GM23338 (cell line): ENCODE results near the gene TMED9. TPM values are rescaled to one million over a fixed set of nuclear protein-coding genes. Genes with fewer than 3 reads are reported as not detected.

Experiments used
- ATAC-seq: fragments of 200-7000 bp; cut with Tn5 transposase; 3 replicates; pipeline ENCODE4 v1.9.1; 2020
- DNase-seq: peaks from one replicate; pipeline ENCODE4 v3.0.0-alpha.2; 2015; ENCODE audit warnings: low spot score
- H2AFZ ChIP-seq: fragments of 200-600 bp; sonication (generic); 2 replicates; pipeline ENCODE4 v1.8.0; 2016; ENCODE audit warnings: antibody characterized with exemption, mild to moderate bottlenecking, moderate library complexity
- H3F3A ChIP-seq: fragments of 200-600 bp; sonication (generic); replicated peaks from 2 replicates; pipeline ENCODE4 v1.8.0; 2017; ENCODE audit warnings: antibody characterized with exemption, mixed run types, low read depth
- H3K27ac ChIP-seq: fragments of 200-600 bp; sonication (generic); 2 replicates; pipeline ENCODE4 v1.6.1; 2016; ENCODE audit warnings: low read depth
- H3K27me3 ChIP-seq: fragments of 200-600 bp; sonication (generic); 2 replicates; pipeline ENCODE4 v1.8.0; 2016; ENCODE audit warnings: mild to moderate bottlenecking, mixed run types, moderate library complexity; ENCODE audit not compliant: insufficient read depth
- H3K36me3 ChIP-seq: fragments of 200-600 bp; sonication (generic); 2 replicates; pipeline ENCODE4 v1.8.0; 2016; ENCODE audit warnings: mild to moderate bottlenecking; ENCODE audit not compliant: insufficient read depth
- H3K4me1 ChIP-seq: fragments of 200-600 bp; sonication (generic); 2 replicates; pipeline ENCODE4 v1.8.0; 2016; ENCODE audit warnings: mild to moderate bottlenecking, moderate library complexity; ENCODE audit not compliant: insufficient read depth
- H3K4me2 ChIP-seq: fragments of 200-600 bp; sonication (generic); 2 replicates; pipeline ENCODE4 v1.7.1; 2017; ENCODE audit warnings: mixed run types
- H3K4me3 ChIP-seq: fragments of 200-600 bp; sonication (generic); 2 replicates; pipeline ENCODE4 v1.6.1; 2016; ENCODE audit warnings: mixed run types
- H3K79me2 ChIP-seq: fragments of 200-600 bp; sonication (generic); replicated peaks from 2 replicates; pipeline ENCODE4 v1.8.0; 2017; ENCODE audit warnings: mild to moderate bottlenecking; ENCODE audit not compliant: insufficient read depth
- H3K9me2 ChIP-seq: fragments of 200-600 bp; sonication (generic); 2 replicates; pipeline ENCODE4 v1.8.0; 2017; ENCODE audit not compliant: insufficient read depth
- H4K20me1 ChIP-seq: fragments of 200-600 bp; sonication (generic); replicated peaks from 2 replicates; pipeline ENCODE4 v1.8.0; 2017; ENCODE audit warnings: mild to moderate bottlenecking; ENCODE audit not compliant: insufficient read depth
- H3K27ac Mint-ChIP-seq: 2 replicates; pipeline ENCODE4 v1.8.0; 2020; ENCODE audit warnings: inconsistent platforms, mild to moderate bottlenecking, moderate library complexity, mixed read lengths
- H3K27me3 Mint-ChIP-seq: 3 replicates; pipeline ENCODE4 v1.8.0; 2022; ENCODE audit warnings: low read depth, mild to moderate bottlenecking, moderate library complexity, mixed read lengths, inconsistent platforms; ENCODE audit not compliant: insufficient read depth, poor library complexity
- H3K36me3 Mint-ChIP-seq: 3 replicates; pipeline ENCODE4 v1.8.0; 2021; ENCODE audit warnings: low read depth, mild to moderate bottlenecking, inconsistent platforms, moderate library complexity, mixed read lengths
- H3K4me1 Mint-ChIP-seq: 3 replicates; pipeline ENCODE4 v1.8.0; 2020; ENCODE audit warnings: mild to moderate bottlenecking, inconsistent platforms, mixed read lengths
- H3K4me3 Mint-ChIP-seq: 3 replicates; pipeline ENCODE4 v1.8.0; 2021; ENCODE audit warnings: moderate library complexity, mild to moderate bottlenecking, inconsistent platforms, mixed read lengths
- H3K9me3 Mint-ChIP-seq: 3 replicates; pipeline ENCODE4 v1.8.0; 2020; ENCODE audit warnings: moderate library complexity, mild to moderate bottlenecking, inconsistent platforms, mixed read lengths
- CTCF ChIP-seq, 2 experiments: fragments of 200-600 bp in 1 of 2; sonication (generic) in 1 of 2; conservative IDR thresholded peaks; 2 replicates each; pipeline versions ENCODE4 v1.5.1 to v1.6.1; 2016 to 2017; ENCODE audit warnings: antibody characterized with exemption in 2 of 2, low read depth in 2 of 2, mild to moderate bottlenecking in 2 of 2, moderate library complexity in 1 of 2
- EZH2 ChIP-seq: fragments of 200-600 bp; sonication (generic); IDR thresholded peaks from one replicate; pipeline ENCODE4 v1.8.0; 2017; ENCODE audit warnings: antibody characterized with exemption, mild to moderate bottlenecking, low read depth; ENCODE audit not compliant: unreplicated experiment
- JUNB ChIP-seq: IDR thresholded peaks from one replicate; pipeline ENCODE4 v1.6.1; 2016; ENCODE audit warnings: antibody characterized with exemption; ENCODE audit not compliant: unreplicated experiment
- NANOG ChIP-seq: IDR thresholded peaks from 2 replicates; pipeline ENCODE4 v1.6.1; 2016; ENCODE audit warnings: antibody characterized with exemption, borderline replicate concordance
- REST ChIP-seq: IDR thresholded peaks from one replicate; pipeline ENCODE4 v1.6.1; 2018; ENCODE audit warnings: antibody characterized with exemption; ENCODE audit not compliant: unreplicated experiment
- STAT1 ChIP-seq: IDR thresholded peaks from one replicate; pipeline ENCODE4 v1.6.1; 2016; ENCODE audit warnings: antibody characterized with exemption; ENCODE audit not compliant: unreplicated experiment
- ZNF331 ChIP-seq: fragments of 250-450 bp; sonication (Bioruptor Pico); IDR thresholded peaks from 2 replicates; pipeline ENCODE4 v1.5.0; 2020; ENCODE audit warnings: low read depth, mild to moderate bottlenecking, moderate library complexity
- polyA plus RNA-seq: library from polyadenylated mRNA; unstranded; fragments of >200 nt; fragmentation: Nextera tagmentation; extraction: Ambion mirVana; gene quantifications from 2 replicates; pipeline ENCODE4 v1.2.1, GENCODE V29; 2016
- total RNA-seq: library from RNA; depleted of rRNA; stranded (reverse); fragments of >200 nt; shearing (Covaris generic); gene quantifications from 2 replicates; pipeline ENCODE4 v1.2.3, GENCODE V29; 2014
- TF ChIP-seq, protein P1 (sequence below): IDR thresholded peaks from 2 replicates; pipeline ENCODE4 v1.6.1; 2016; ENCODE audit warnings: antibody characterized with exemption

The TMED9 gene
- total and polyA plus RNA-seq, 2 experiments from 2014 or later, result 77.2 to 130 TPM

- TF ChIP-seq REST (no peak), CTCF (conservative IDR thresholded peaks at IDR 0.05; ENCODE audit: low read depth in 2 of 2) (no peak), JUNB (no peak), ZNF331 (CRISPR knock-in tag) (no peak), EZH2 (no peak), NANOG (no peak)
- TF ChIP-seq, protein P1, sequence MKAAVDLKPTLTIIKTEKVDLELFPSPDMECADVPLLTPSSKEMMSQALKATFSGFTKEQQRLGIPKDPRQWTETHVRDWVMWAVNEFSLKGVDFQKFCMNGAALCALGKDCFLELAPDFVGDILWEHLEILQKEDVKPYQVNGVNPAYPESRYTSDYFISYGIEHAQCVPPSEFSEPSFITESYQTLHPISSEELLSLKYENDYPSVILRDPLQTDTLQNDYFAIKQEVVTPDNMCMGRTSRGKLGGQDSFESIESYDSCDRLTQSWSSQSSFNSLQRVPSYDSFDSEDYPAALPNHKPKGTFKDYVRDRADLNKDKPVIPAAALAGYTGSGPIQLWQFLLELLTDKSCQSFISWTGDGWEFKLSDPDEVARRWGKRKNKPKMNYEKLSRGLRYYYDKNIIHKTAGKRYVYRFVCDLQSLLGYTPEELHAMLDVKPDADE, result no peak
Observed at GRCh38 chr5:177602458-177602830, 10.4 kb downstream of the TMED9 start (continued).

DNA sequence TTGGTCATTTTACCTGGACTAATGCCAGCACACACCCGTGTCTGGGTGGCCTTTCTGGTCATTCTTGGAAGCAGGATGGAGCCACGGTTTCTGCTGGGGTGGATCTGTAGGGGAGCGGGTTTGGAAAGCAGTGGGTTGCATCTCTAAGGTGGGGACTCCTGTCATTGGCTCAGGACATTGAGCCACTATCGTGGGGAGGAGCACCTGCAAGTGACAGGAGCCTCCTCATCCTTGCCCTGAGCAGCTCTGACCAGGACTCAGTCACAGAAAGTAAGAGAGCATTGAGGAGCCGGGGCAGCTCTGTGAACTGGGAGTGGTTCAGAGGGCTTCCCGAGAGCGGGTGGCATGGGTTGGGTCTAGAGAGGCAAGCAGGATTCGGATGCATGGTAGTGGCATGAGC is 11.6 kb downstream of the TMED9 start:
- no peak overlapping the region for H3K4me3 ChIP-seq
- no peak overlapping the region for H3K27ac Mint-ChIP-seq
- H3K4me1 Mint-ChIP-seq, result peaks cover 29% of the 10 kb centered on the region
- H3K9me2 ChIP-seq, result no peaks in the 10 kb centered on the region
- peaks cover 12% of the 10 kb centered on the region; the same call in 1 of the 2 replicates for H3F3A ChIP-seq
- peaks cover 5% of the 10 kb centered on the region; the same call in 1 of the 2 replicates for H3K79me2 ChIP-seq
- peaks cover 14% of the 10 kb centered on the region for H3K4me1 ChIP-seq
- H3K27me3 Mint-ChIP-seq, result peaks cover 18% of the 10 kb centered on the region
- DNase-seq, result no peak
- H3K4me3 Mint-ChIP-seq, result no peak overlapping the region
- peaks cover 6% of the 10 kb centered on the region; the same call in 1 of the 2 replicates for H4K20me1 ChIP-seq
- no peak for TF ChIP-seq ZNF331 (CRISPR knock-in tag)
- TF ChIP-seq NANOG, result no peak
- no peak for TF ChIP-seq JUNB
- TF ChIP-seq, protein P1, result no peak
- TF ChIP-seq STAT1, result no peak
- H3K36me3 ChIP-seq, result no peaks in the 10 kb centered on the region
- no peak overlapping the region for H3K27ac ChIP-seq
- peaks cover 2% of the 10 kb centered on the region; the same call in 1 of the 3 replicates for H3K9me3 Mint-ChIP-seq
- H3K36me3 Mint-ChIP-seq, result peaks cover 8% of the 10 kb centered on the region; the same call in 1 of the 3 replicates
- H2AFZ ChIP-seq, result no peak overlapping the region
- no peak for ATAC-seq
- H3K27me3 ChIP-seq, result peaks cover 7% of the 10 kb centered on the region; the same call in 1 of the 2 replicates
- no peak overlapping the region for H3K4me2 ChIP-seq
